ENCODE data around the gene TM9SF2.

DNA sequence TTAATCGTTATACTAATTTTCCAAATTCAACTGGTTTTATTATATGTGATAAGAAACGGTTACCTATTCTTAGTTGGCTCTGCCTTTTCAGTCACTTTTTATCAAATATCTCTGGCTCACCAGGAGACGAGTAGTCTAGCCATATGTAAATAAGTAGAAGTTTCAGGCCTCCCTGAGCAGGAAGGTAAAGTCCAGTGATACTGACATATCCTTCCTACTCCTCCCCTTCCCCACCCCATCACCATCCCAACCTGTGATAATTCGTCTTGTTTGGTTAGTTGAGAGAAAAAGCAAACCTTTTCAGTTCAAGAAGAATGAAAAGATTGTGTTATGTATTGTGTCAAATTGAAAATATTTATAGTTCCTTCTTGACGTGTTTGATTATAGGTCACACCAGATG lies 53.9 kb downstream of the TM9SF2 start:
- no peak for TF ChIP-seq CTCF (IDR thresholded peaks at IDR 0.05)
- TF ChIP-seq POLR2A (IDR thresholded peaks at IDR 0.05), result no peak

Data from transverse colon (tissue), 3 donors.